Umbilical cord (tissue), 2 donors: ENCODE measurements around the gene CFAP92. TPM values are rescaled to one million over a fixed set of nuclear protein-coding genes. Genes with fewer than 3 reads are reported as not detected.

ENCODE experiments used
- DNase-seq: peaks from one replicate; pipeline ENCODE4 v3.0.0-alpha.2; 2015; ENCODE audit warnings: low spot score
- total RNA-seq: library from RNA; depleted of rRNA; stranded (reverse); fragments of >200 nt; gene quantifications from one replicate; pipeline ENCODE4 v1.2.3, GENCODE V29; 2014; ENCODE audit warnings: low replicate concordance; ENCODE audit not compliant: insufficient read depth

The CFAP92 gene
- total RNA-seq, 1 donor from 2014 or later: 2.2 TPM

- no peak for DNase-seq
These were observed 126.4 kb downstream of the CFAP92 start for GRCh38 chr3:128867200-128868125.

GRCh38 chr3:128864849-128865804, 128.7 kb downstream of the CFAP92 start:
- DNase-seq: peak; percentile 75

- peak; percentile 21 for DNase-seq
These were observed 129.5 kb downstream of the CFAP92 start for GRCh38 chr3:128864351-128864811.

- no peak for DNase-seq
These were observed 130.3 kb downstream of the CFAP92 start for GRCh38 chr3:128863560-128863959.

- no peak for DNase-seq
These were observed 132.4 kb downstream of the CFAP92 start for GRCh38 chr3:128861491-128861890.

Other genes with a start within 250 kb of the CFAP92 start
- gene ACAD9, start 114.5 kb downstream of the CFAP92 start, total RNA-seq: 26.5 TPM
- not detected for gene EFCC1, start 7.2 kb upstream of the CFAP92 start, total RNA-seq
- 3.6 TPM for gene GP9, start 66.7 kb upstream of the CFAP92 start, total RNA-seq
- 8.2 TPM for gene RAB43, start 127.7 kb upstream of the CFAP92 start, total RNA-seq
- gene ISY1, start 167.0 kb upstream of the CFAP92 start, total RNA-seq: 22.1 TPM
- gene CNBP, start 189.8 kb upstream of the CFAP92 start, total RNA-seq: 303 TPM